ENCODE data around the gene CCDC9B.

Gene CCDC9B

GRCh38 chr15:40293905-40294895 is 46.5 kb downstream of the CCDC9B start:
- no peaks in the 10 kb centered on the region for H3K27me3 ChIP-seq (ENCODE audit: insufficient read depth, poor library complexity, severe bottlenecking)
- H3K27ac ChIP-seq (replicated peaks): no peak overlapping the region
- TF ChIP-seq POLR2AphosphoS5 (IDR thresholded peaks at IDR 0.05; ENCODE audit: low read depth): no peak
- TF ChIP-seq, protein P1, sequence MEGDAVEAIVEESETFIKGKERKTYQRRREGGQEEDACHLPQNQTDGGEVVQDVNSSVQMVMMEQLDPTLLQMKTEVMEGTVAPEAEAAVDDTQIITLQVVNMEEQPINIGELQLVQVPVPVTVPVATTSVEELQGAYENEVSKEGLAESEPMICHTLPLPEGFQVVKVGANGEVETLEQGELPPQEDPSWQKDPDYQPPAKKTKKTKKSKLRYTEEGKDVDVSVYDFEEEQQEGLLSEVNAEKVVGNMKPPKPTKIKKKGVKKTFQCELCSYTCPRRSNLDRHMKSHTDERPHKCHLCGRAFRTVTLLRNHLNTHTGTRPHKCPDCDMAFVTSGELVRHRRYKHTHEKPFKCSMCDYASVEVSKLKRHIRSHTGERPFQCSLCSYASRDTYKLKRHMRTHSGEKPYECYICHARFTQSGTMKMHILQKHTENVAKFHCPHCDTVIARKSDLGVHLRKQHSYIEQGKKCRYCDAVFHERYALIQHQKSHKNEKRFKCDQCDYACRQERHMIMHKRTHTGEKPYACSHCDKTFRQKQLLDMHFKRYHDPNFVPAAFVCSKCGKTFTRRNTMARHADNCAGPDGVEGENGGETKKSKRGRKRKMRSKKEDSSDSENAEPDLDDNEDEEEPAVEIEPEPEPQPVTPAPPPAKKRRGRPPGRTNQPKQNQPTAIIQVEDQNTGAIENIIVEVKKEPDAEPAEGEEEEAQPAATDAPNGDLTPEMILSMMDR (IDR thresholded peaks at IDR 0.05; ENCODE audit: insufficient read depth, low read length): no peak
- no peak for TF ChIP-seq GABPA (IDR thresholded peaks at IDR 0.05; ENCODE audit: low read depth)
- TF ChIP-seq, protein P2, sequence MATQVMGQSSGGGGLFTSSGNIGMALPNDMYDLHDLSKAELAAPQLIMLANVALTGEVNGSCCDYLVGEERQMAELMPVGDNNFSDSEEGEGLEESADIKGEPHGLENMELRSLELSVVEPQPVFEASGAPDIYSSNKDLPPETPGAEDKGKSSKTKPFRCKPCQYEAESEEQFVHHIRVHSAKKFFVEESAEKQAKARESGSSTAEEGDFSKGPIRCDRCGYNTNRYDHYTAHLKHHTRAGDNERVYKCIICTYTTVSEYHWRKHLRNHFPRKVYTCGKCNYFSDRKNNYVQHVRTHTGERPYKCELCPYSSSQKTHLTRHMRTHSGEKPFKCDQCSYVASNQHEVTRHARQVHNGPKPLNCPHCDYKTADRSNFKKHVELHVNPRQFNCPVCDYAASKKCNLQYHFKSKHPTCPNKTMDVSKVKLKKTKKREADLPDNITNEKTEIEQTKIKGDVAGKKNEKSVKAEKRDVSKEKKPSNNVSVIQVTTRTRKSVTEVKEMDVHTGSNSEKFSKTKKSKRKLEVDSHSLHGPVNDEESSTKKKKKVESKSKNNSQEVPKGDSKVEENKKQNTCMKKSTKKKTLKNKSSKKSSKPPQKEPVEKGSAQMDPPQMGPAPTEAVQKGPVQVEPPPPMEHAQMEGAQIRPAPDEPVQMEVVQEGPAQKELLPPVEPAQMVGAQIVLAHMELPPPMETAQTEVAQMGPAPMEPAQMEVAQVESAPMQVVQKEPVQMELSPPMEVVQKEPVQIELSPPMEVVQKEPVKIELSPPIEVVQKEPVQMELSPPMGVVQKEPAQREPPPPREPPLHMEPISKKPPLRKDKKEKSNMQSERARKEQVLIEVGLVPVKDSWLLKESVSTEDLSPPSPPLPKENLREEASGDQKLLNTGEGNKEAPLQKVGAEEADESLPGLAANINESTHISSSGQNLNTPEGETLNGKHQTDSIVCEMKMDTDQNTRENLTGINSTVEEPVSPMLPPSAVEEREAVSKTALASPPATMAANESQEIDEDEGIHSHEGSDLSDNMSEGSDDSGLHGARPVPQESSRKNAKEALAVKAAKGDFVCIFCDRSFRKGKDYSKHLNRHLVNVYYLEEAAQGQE (IDR thresholded peaks at IDR 0.05; ENCODE audit: insufficient replicate concordance, low read depth): no peak
- no peak for TF ChIP-seq SPI1 (IDR thresholded peaks at IDR 0.05; ENCODE audit: borderline replicate concordance, low read depth)
- H3K4me3 ChIP-seq (replicated peaks; ENCODE audit: insufficient read depth, low read length): no peak overlapping the region
- DNase-seq (ENCODE audit: low read depth in 1 of 2, low spot score in 1 of 2): no peak

GRCh38 chr15:40293006-40293405 is 47.7 kb downstream of the CCDC9B start:
- no peak for DNase-seq (ENCODE audit: low read depth in 1 of 2, low spot score in 1 of 2)
- Histone ChIP-seq H3K4me3 (replicated peaks; ENCODE audit: insufficient read depth, low read length) (no peak overlapping the region), H3K27ac (replicated peaks) (no peak overlapping the region), H3K27me3 (ENCODE audit: insufficient read depth, poor library complexity, severe bottlenecking) (no peaks in the 10 kb centered on the region)
- TF ChIP-seq, protein P1 (IDR thresholded peaks at IDR 0.05; ENCODE audit: insufficient read depth, low read length): no peak
- TF ChIP-seq, protein P2 (IDR thresholded peaks at IDR 0.05; ENCODE audit: insufficient replicate concordance, low read depth): no peak
- TF ChIP-seq POLR2AphosphoS5 (IDR thresholded peaks at IDR 0.05; ENCODE audit: low read depth) (no peak), GABPA (IDR thresholded peaks at IDR 0.05; ENCODE audit: low read depth) (no peak), SPI1 (IDR thresholded peaks at IDR 0.05; ENCODE audit: borderline replicate concordance, low read depth) (no peak)

GRCh38 chr15:40292246-40292645 is 48.5 kb downstream of the CCDC9B start:
- Histone ChIP-seq H3K4me3 (replicated peaks; ENCODE audit: insufficient read depth, low read length) (no peak overlapping the region), H3K27me3 (ENCODE audit: insufficient read depth, poor library complexity, severe bottlenecking) (no peaks in the 10 kb centered on the region), H3K27ac (replicated peaks) (no peak overlapping the region)
- no peak for DNase-seq (ENCODE audit: low read depth in 1 of 2, low spot score in 1 of 2)
- TF ChIP-seq POLR2AphosphoS5 (IDR thresholded peaks at IDR 0.05; ENCODE audit: low read depth) (no peak), SPI1 (IDR thresholded peaks at IDR 0.05; ENCODE audit: borderline replicate concordance, low read depth) (no peak)
- TF ChIP-seq, protein P1 (IDR thresholded peaks at IDR 0.05; ENCODE audit: insufficient read depth, low read length): no peak
- TF ChIP-seq, protein P2 (IDR thresholded peaks at IDR 0.05; ENCODE audit: insufficient replicate concordance, low read depth): no peak

All from HL-60 (cell line).